PC-3 (cell line): Measurements from ENCODE around the gene BCLAF1. TPM values are rescaled to one million over a fixed set of nuclear protein-coding genes. Genes with fewer than 3 reads are reported as not detected.

ENCODE experiments used
- ATAC-seq: fragments of 200-7000 bp; cut with Tn5 transposase; 2 replicates; pipeline ENCODE4 v1.9.1; 2020; ENCODE audit warnings: mild to moderate bottlenecking, moderate library complexity
- BruUV-seq: library from RNA; stranded (reverse); fragments of 400-500 nt; replicated peaks from 2 replicates; lab custom pipeline; 2021; lab: Mats Ljungman, UMichigan
- CTCF ChIA-PET: fragments of 300-600 bp; sonication (Branson Sonifier 250); formaldehyde crosslinking; loops from one replicate; lab custom pipeline; 2022; ENCODE audit warnings: antibody characterized with exemption; lab: Charles Lee
- POLR2A ChIA-PET: fragments of 300-600 bp; sonication (Branson Sonifier 250); formaldehyde crosslinking; loops from one replicate; lab custom pipeline; 2022; ENCODE audit warnings: antibody characterized with exemption; ENCODE audit not compliant: unreplicated experiment; lab: Charles Lee
- DNase-seq: peaks from one replicate; pipeline ENCODE4 v3.0.0-alpha.2; 2015
- H2AFZ ChIP-seq: fragments of 300-600 bp; sonication (generic); 2 replicates; pipeline ENCODE4 v1.6.0; 2016; ENCODE audit warnings: antibody characterized with exemption, low read length
- H3F3A ChIP-seq: fragments of 300-600 bp; sonication (generic); one replicate; pipeline ENCODE4 v1.6.0; 2017; ENCODE audit warnings: antibody characterized with exemption, low read length, control low read depth, mild to moderate bottlenecking; ENCODE audit not compliant: unreplicated experiment
- H3K27ac ChIP-seq: fragments of 300-600 bp; sonication (generic); 2 replicates; pipeline ENCODE4 v1.5.1; 2016; ENCODE audit warnings: mild to moderate bottlenecking, low read length
- H3K27me3 ChIP-seq: fragments of 300-600 bp; sonication (generic); 2 replicates; pipeline ENCODE4 v1.6.1; 2016; ENCODE audit warnings: low read length, mixed read lengths
- H3K36me3 ChIP-seq: fragments of 300-600 bp; sonication (generic); 2 replicates; pipeline ENCODE4 v1.6.1; 2016; ENCODE audit warnings: low read depth, mixed run types, low read length, mixed read lengths
- H3K4me1 ChIP-seq: fragments of 300-600 bp; sonication (generic); 2 replicates; pipeline ENCODE4 v1.5.1; 2016; ENCODE audit warnings: low read length; ENCODE audit not compliant: insufficient read depth
- H3K4me2 ChIP-seq: fragments of 300-600 bp; sonication (generic); 2 replicates; pipeline ENCODE4 v1.6.0; 2016; ENCODE audit warnings: low read length
- H3K4me3 ChIP-seq: fragments of 300-600 bp; sonication (generic); 2 replicates; pipeline ENCODE4 v1.5.1; 2016; ENCODE audit warnings: mild to moderate bottlenecking, low read length, mixed read lengths
- H3K79me2 ChIP-seq: fragments of 300-600 bp; sonication (generic); 2 replicates; pipeline ENCODE4 v1.6.1; 2017; ENCODE audit warnings: low read length, mixed read lengths
- H3K9ac ChIP-seq: fragments of 300-600 bp; sonication (generic); 2 replicates; pipeline ENCODE4 v1.6.0; 2016; ENCODE audit warnings: mild to moderate bottlenecking, low read length
- H3K9me2 ChIP-seq: fragments of 300-600 bp; sonication (generic); replicated peaks from 2 replicates; pipeline ENCODE4 v1.6.1; 2016; ENCODE audit warnings: mixed run types, low read length, mixed read lengths
- H3K9me3 ChIP-seq: fragments of 300-600 bp; sonication (generic); 2 replicates; pipeline ENCODE4 v1.6.1; 2016; ENCODE audit warnings: low read length, mixed read lengths
- H4K20me1 ChIP-seq: fragments of 300-600 bp; sonication (generic); 2 replicates; pipeline ENCODE4 v1.6.1; 2016; ENCODE audit warnings: low read length, mixed read lengths
- EZH2 ChIP-seq: fragments of 300-600 bp; sonication (generic); IDR thresholded peaks from one replicate; pipeline ENCODE4 v1.6.1; 2017; ENCODE audit warnings: antibody characterized with exemption, mild to moderate bottlenecking, low read length; ENCODE audit not compliant: unreplicated experiment
- EZH2phosphoT487 ChIP-seq: fragments of 300-600 bp; sonication (generic); IDR thresholded peaks from 2 replicates; pipeline ENCODE4 v1.6.1; 2018; ENCODE audit warnings: mild to moderate bottlenecking, antibody characterized with exemption, low read length, borderline replicate concordance
- intact Hi-C: fragments of 100-400 bp; cut with micrococcal nuclease; formaldehyde crosslinking; loops from 2 replicates; pipeline ENCODE4 v1.9.0; 2023
- total RNA-seq: library from RNA; depleted of rRNA; stranded (reverse); fragments of >200 nt; gene quantifications from 2 replicates; pipeline ENCODE4 v1.2.3, GENCODE V29; 2014
- TF ChIP-seq, protein P1 (sequence below): fragments of 300-600 bp; sonication (generic); conservative IDR thresholded peaks from 2 replicates; pipeline ENCODE4 v1.5.1; 2017; ENCODE audit warnings: antibody characterized with exemption, low read depth, mild to moderate bottlenecking, low read length

The BCLAF1 gene
- total RNA-seq, 1 experiment from 2014 or later: 119 TPM

DNA sequence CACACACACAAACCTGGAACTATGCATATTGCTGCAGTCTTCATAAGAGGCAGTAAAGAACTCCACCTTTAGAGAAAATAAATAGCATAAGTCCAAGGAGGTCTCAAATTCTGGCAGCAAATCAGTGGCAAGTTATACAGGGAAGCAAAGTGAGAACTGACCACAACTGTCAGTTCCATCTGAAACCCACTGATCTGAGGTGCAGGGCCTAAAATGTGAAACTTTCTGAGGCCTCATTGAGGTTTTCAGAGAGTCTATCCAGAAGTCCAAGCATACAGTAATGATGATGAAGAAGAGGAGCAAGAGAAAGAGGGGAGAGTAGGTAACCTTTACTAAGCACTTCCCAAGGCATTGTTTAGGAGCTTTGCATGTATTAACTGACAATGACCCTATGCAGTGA lies 75.8 kb downstream of the BCLAF1 start:
- H3K4me2 ChIP-seq: no peak overlapping the region
- POLR2A ChIA-PET: no interaction called here
- no peak overlapping the region for H3K27ac ChIP-seq
- H3K9me2 ChIP-seq: no peaks in the 10 kb centered on the region
- H3K4me1 ChIP-seq: no peaks in the 10 kb centered on the region
- no peaks in the 10 kb centered on the region for H3K27me3 ChIP-seq
- TF ChIP-seq EZH2phosphoT487 (no peak), EZH2 (no peak)
- TF ChIP-seq, protein P1, sequence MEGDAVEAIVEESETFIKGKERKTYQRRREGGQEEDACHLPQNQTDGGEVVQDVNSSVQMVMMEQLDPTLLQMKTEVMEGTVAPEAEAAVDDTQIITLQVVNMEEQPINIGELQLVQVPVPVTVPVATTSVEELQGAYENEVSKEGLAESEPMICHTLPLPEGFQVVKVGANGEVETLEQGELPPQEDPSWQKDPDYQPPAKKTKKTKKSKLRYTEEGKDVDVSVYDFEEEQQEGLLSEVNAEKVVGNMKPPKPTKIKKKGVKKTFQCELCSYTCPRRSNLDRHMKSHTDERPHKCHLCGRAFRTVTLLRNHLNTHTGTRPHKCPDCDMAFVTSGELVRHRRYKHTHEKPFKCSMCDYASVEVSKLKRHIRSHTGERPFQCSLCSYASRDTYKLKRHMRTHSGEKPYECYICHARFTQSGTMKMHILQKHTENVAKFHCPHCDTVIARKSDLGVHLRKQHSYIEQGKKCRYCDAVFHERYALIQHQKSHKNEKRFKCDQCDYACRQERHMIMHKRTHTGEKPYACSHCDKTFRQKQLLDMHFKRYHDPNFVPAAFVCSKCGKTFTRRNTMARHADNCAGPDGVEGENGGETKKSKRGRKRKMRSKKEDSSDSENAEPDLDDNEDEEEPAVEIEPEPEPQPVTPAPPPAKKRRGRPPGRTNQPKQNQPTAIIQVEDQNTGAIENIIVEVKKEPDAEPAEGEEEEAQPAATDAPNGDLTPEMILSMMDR: no peak
- no peaks in the 10 kb centered on the region for H3K9me3 ChIP-seq
- H3K9ac ChIP-seq: no peak overlapping the region
- BruUV-seq: no TSS peak
- no peaks in the 10 kb centered on the region for H3K79me2 ChIP-seq
- no peak overlapping the region for H2AFZ ChIP-seq
- intact Hi-C loops: no loop called here
- ATAC-seq: no peak
- H3F3A ChIP-seq: no peaks in the 10 kb centered on the region
- no peak for DNase-seq
- CTCF ChIA-PET: no interaction called here
- no peak overlapping the region for H3K4me3 ChIP-seq
- no peaks in the 10 kb centered on the region for H3K36me3 ChIP-seq
- H4K20me1 ChIP-seq: no peaks in the 10 kb centered on the region

GRCh38 chr6:136213012-136213539 lies 76.6 kb downstream of the BCLAF1 start:
- POLR2A ChIA-PET: no interaction called here
- no peaks in the 10 kb centered on the region for H3K9me2 ChIP-seq
- H4K20me1 ChIP-seq: no peaks in the 10 kb centered on the region
- no peak for ATAC-seq
- H3K4me3 ChIP-seq: no peak overlapping the region
- no peaks in the 10 kb centered on the region for H3F3A ChIP-seq
- no peak overlapping the region for H2AFZ ChIP-seq
- TF ChIP-seq EZH2: no peak
- TF ChIP-seq, protein P1: no peak
- no peak for TF ChIP-seq EZH2phosphoT487
- intact Hi-C loops: no loop called here
- no peak overlapping the region for H3K4me2 ChIP-seq
- CTCF ChIA-PET: no interaction called here
- no peak for DNase-seq
- H3K9me3 ChIP-seq: no peaks in the 10 kb centered on the region
- no peaks in the 10 kb centered on the region for H3K79me2 ChIP-seq
- BruUV-seq: no TSS peak
- no peaks in the 10 kb centered on the region for H3K27me3 ChIP-seq
- H3K4me1 ChIP-seq: no peaks in the 10 kb centered on the region
- H3K36me3 ChIP-seq: no peaks in the 10 kb centered on the region
- no peak overlapping the region for H3K27ac ChIP-seq
- H3K9ac ChIP-seq: no peak overlapping the region

- Histone ChIP-seq H3F3A (no peaks in the 10 kb centered on the region), H3K27ac (no peak overlapping the region), H3K9me3 (no peaks in the 10 kb centered on the region), H3K4me3 (no peak overlapping the region), H3K4me2 (no peak overlapping the region), H3K36me3 (no peaks in the 10 kb centered on the region), H2AFZ (no peak overlapping the region), H4K20me1 (no peaks in the 10 kb centered on the region), H3K27me3 (no peaks in the 10 kb centered on the region), H3K9ac (no peak overlapping the region), H3K79me2 (no peaks in the 10 kb centered on the region), H3K4me1 (no peaks in the 10 kb centered on the region), H3K9me2 (no peaks in the 10 kb centered on the region)
- POLR2A ChIA-PET: no interaction called here
- DNase-seq: no peak
- no peak for ATAC-seq
- no TSS peak for BruUV-seq
- intact Hi-C loops: no loop called here
- CTCF ChIA-PET: no interaction called here
- TF ChIP-seq, protein P1: no peak
- no peak for TF ChIP-seq EZH2phosphoT487
- no peak for TF ChIP-seq EZH2
Observed at GRCh38 chr6:136212608-136213007, 77.0 kb downstream of the BCLAF1 start.
